ENCODE results near the gene TRDN. TPM values are rescaled to one million over a fixed set of nuclear protein-coding genes. Genes with fewer than 3 reads are reported as not detected.
"Not testable (repeated sequence)": the region's sequence is repeated elsewhere in the genome, so short reads cannot be mapped to it uniquely, and the experiment has no call there.

Gene TRDN
- total and polyA plus RNA-seq, 2 donors (not counting 1 experiment from before 2014, with no cell fraction given), result not detected

DNA sequence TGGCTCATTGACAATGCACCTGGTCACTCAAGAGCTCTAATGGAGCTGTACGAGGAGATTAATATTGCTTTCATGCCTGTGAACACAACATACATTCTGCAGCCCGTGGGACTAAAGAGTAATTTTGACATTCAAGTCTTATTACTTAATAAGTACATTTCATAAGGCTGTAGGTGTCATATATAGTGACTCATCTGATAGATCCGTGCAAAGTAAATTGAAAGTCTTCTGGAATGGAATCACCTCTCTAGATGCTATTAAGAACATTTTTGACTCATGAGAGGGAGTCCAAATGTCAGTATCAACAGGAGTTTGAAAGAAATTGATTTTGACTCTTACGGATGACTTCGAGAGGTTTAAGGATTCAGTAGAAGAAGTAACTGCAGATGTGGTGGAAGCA is 372.8 kb downstream of the TRDN start:
- Histone ChIP-seq H3K27me3 (ENCODE audit: control insufficient read depth, insufficient read depth, low read length) (no peaks in the 10 kb centered on the region), H2AFZ (ENCODE audit: low read length) (no peak overlapping the region), H3K4me1 (ENCODE audit: control insufficient read depth, extremely low read depth, insufficient read depth, low read length) (no peaks in the 10 kb centered on the region), H3K4me2 (ENCODE audit: extremely low read depth, insufficient read depth, low read length) (no peak overlapping the region), H3K79me2 (ENCODE audit: control insufficient read depth, insufficient read depth, low read length) (no peaks in the 10 kb centered on the region), H3K9ac (ENCODE audit: insufficient read depth, low read length) (no peak overlapping the region), H3K36me3 (ENCODE audit: control insufficient read depth, insufficient read depth, low read length) (no peaks in the 10 kb centered on the region), H4K20me1 (ENCODE audit: control insufficient read depth, extremely low read depth, insufficient read depth, low read length) (no peaks in the 10 kb centered on the region), H3K9me3 (ENCODE audit: control insufficient read depth, insufficient read depth, low read depth, low read length) (no peaks in the 10 kb centered on the region), H3K4me3 (replicated peaks in 1 of 4; ENCODE audit: control extremely low read depth in 1 of 4, insufficient read depth in 1 of 4, low read depth in 3 of 4, low read length in 4 of 4) (no peak overlapping the region), H3K27ac (ENCODE audit: insufficient read depth, low read length) (no peak overlapping the region)
- DNase-seq (ENCODE audit: low read depth in 2 of 2), result no peak
- TF ChIP-seq EZH2 (IDR thresholded peaks at IDR 0.05; ENCODE audit: low read length, missing control alignments), result no peak
- TF ChIP-seq, protein P1, sequence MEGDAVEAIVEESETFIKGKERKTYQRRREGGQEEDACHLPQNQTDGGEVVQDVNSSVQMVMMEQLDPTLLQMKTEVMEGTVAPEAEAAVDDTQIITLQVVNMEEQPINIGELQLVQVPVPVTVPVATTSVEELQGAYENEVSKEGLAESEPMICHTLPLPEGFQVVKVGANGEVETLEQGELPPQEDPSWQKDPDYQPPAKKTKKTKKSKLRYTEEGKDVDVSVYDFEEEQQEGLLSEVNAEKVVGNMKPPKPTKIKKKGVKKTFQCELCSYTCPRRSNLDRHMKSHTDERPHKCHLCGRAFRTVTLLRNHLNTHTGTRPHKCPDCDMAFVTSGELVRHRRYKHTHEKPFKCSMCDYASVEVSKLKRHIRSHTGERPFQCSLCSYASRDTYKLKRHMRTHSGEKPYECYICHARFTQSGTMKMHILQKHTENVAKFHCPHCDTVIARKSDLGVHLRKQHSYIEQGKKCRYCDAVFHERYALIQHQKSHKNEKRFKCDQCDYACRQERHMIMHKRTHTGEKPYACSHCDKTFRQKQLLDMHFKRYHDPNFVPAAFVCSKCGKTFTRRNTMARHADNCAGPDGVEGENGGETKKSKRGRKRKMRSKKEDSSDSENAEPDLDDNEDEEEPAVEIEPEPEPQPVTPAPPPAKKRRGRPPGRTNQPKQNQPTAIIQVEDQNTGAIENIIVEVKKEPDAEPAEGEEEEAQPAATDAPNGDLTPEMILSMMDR (conservative IDR thresholded peaks at IDR 0.05 in 1 of 2, IDR thresholded peaks at IDR 0.05 in 1 of 2; ENCODE audit: low read depth in 1 of 2, low read length in 2 of 2), result no peak

DNA sequence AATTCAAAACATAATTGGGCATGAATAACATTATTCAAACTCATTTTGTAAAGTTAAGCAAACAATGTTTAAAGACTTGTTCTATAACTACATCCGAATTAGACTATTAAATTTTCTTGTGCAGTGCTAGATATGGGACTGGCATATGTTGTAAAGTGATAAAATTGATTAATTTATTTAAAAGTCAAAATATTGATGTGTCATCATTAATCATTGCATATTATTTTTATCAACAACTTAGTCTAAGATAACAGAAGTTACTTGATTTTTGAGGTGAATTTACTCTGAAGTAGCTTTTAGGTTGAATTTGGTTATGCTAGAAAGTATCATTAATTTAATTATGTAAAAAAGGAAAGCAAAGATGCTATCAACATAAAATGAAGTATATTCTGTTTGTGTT is 396.1 kb downstream of the TRDN start:
- TF ChIP-seq EZH2 (IDR thresholded peaks at IDR 0.05; ENCODE audit: low read length, missing control alignments), result no peak
- TF ChIP-seq, protein P1 (conservative IDR thresholded peaks at IDR 0.05 in 1 of 2, IDR thresholded peaks at IDR 0.05 in 1 of 2; ENCODE audit: low read depth in 1 of 2, low read length in 2 of 2), result no peak
- Histone ChIP-seq H4K20me1 (ENCODE audit: control insufficient read depth, extremely low read depth, insufficient read depth, low read length) (no peaks in the 10 kb centered on the region), H3K4me3 (replicated peaks in 1 of 4; ENCODE audit: control extremely low read depth in 1 of 4, insufficient read depth in 1 of 4, low read depth in 3 of 4, low read length in 4 of 4) (no peak overlapping the region), H3K27me3 (ENCODE audit: control insufficient read depth, insufficient read depth, low read length) (no peaks in the 10 kb centered on the region), H3K79me2 (ENCODE audit: control insufficient read depth, insufficient read depth, low read length) (no peaks in the 10 kb centered on the region), H3K36me3 (ENCODE audit: control insufficient read depth, insufficient read depth, low read length) (no peaks in the 10 kb centered on the region), H3K9ac (ENCODE audit: insufficient read depth, low read length) (no peak overlapping the region), H3K4me1 (ENCODE audit: control insufficient read depth, extremely low read depth, insufficient read depth, low read length) (no peaks in the 10 kb centered on the region), H3K4me2 (ENCODE audit: extremely low read depth, insufficient read depth, low read length) (no peak overlapping the region), H3K27ac (ENCODE audit: insufficient read depth, low read length) (no peak overlapping the region), H3K9me3 (ENCODE audit: control insufficient read depth, insufficient read depth, low read depth, low read length) (no peaks in the 10 kb centered on the region), H2AFZ (ENCODE audit: low read length) (no peak overlapping the region)
- DNase-seq (ENCODE audit: low read depth in 2 of 2), result no peak

DNA sequence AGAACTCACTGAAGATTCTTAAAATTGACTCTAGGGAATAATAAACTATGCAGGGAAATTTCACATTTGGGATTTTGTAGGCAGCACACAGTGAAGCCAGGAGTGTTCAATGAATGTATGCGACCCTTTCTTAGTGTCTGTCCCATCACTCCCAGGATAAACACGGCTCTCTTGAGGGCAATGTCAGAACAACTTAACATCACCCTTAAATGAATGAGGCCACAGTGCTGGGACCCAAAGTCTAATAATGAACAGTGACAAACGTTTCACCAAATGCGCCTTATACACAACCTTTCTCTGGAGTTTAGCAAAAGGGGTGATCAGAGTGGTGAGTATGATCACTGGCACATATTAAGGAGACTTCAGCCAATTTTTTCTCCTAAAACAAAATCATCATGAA is 403.4 kb downstream of the TRDN start:
- no peak overlapping the region for H3K4me3 ChIP-seq (replicated peaks in 1 of 4; ENCODE audit: control extremely low read depth in 1 of 4, insufficient read depth in 1 of 4, low read depth in 3 of 4, low read length in 4 of 4)
- H3K9ac ChIP-seq (ENCODE audit: insufficient read depth, low read length), result no peak overlapping the region
- no peaks in the 10 kb centered on the region for H3K4me1 ChIP-seq (ENCODE audit: control insufficient read depth, extremely low read depth, insufficient read depth, low read length)
- no peak for DNase-seq (ENCODE audit: low read depth in 2 of 2)
- H3K9me3 ChIP-seq (ENCODE audit: control insufficient read depth, insufficient read depth, low read depth, low read length), result no peaks in the 10 kb centered on the region
- H3K4me2 ChIP-seq (ENCODE audit: extremely low read depth, insufficient read depth, low read length), result no peak overlapping the region
- no peaks in the 10 kb centered on the region for H3K36me3 ChIP-seq (ENCODE audit: control insufficient read depth, insufficient read depth, low read length)
- TF ChIP-seq, protein P1 (conservative IDR thresholded peaks at IDR 0.05 in 1 of 2, IDR thresholded peaks at IDR 0.05 in 1 of 2; ENCODE audit: low read depth in 1 of 2, low read length in 2 of 2), result no peak
- TF ChIP-seq EZH2 (IDR thresholded peaks at IDR 0.05; ENCODE audit: low read length, missing control alignments), result no peak
- H3K27ac ChIP-seq (ENCODE audit: insufficient read depth, low read length), result no peak overlapping the region
- H3K27me3 ChIP-seq (ENCODE audit: control insufficient read depth, insufficient read depth, low read length), result no peaks in the 10 kb centered on the region
- no peak overlapping the region for H2AFZ ChIP-seq (ENCODE audit: low read length)
- H4K20me1 ChIP-seq (ENCODE audit: control insufficient read depth, extremely low read depth, insufficient read depth, low read length), result no peaks in the 10 kb centered on the region
- no peaks in the 10 kb centered on the region for H3K79me2 ChIP-seq (ENCODE audit: control insufficient read depth, insufficient read depth, low read length)

DNA sequence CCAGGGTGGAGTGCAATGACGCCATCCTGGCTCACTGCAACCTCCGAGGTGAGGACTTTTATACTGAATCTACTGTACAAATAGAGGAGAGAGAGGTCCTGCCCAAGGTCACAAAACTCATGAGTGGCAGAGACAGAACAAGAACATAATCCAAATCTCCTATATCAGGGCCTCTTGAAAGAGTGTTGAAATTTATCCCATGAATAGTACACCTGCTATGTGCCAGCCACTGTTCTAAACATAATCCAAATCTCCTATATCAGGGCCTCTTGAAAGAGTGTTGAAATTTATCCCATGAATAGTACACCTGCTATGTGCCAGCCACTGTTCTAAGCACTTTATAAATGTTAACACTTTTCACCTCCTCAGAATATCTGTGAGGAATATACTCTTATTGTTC is 409.0 kb downstream of the TRDN start:
- H4K20me1 ChIP-seq (ENCODE audit: control insufficient read depth, extremely low read depth, insufficient read depth, low read length); H3K9me3 ChIP-seq (ENCODE audit: control insufficient read depth, insufficient read depth, low read depth, low read length); H3K9ac ChIP-seq (ENCODE audit: insufficient read depth, low read length); H3K4me1 ChIP-seq (ENCODE audit: control insufficient read depth, extremely low read depth, insufficient read depth, low read length); H3K27ac ChIP-seq (ENCODE audit: insufficient read depth, low read length); H3K4me2 ChIP-seq (ENCODE audit: extremely low read depth, insufficient read depth, low read length); H3K79me2 ChIP-seq (ENCODE audit: control insufficient read depth, insufficient read depth, low read length); H2AFZ ChIP-seq (ENCODE audit: low read length); H3K4me3 ChIP-seq (replicated peaks in 1 of 4; ENCODE audit: control extremely low read depth in 1 of 4, insufficient read depth in 1 of 4, low read depth in 3 of 4, low read length in 4 of 4); H3K36me3 ChIP-seq (ENCODE audit: control insufficient read depth, insufficient read depth, low read length); DNase-seq (ENCODE audit: low read depth in 2 of 2); H3K27me3 ChIP-seq (ENCODE audit: control insufficient read depth, insufficient read depth, low read length): not testable (repeated sequence)
